ENCODE measurements around the gene TMEM184B. TPM values are rescaled to one million over a fixed set of nuclear protein-coding genes. Genes with fewer than 3 reads are reported as not detected.

The TMEM184B gene
- polyA plus RNA-seq, 1 donor (not counting 4 experiments of a cell fraction or from before 2014, with no cell fraction given) = 18.8 TPM

DNA sequence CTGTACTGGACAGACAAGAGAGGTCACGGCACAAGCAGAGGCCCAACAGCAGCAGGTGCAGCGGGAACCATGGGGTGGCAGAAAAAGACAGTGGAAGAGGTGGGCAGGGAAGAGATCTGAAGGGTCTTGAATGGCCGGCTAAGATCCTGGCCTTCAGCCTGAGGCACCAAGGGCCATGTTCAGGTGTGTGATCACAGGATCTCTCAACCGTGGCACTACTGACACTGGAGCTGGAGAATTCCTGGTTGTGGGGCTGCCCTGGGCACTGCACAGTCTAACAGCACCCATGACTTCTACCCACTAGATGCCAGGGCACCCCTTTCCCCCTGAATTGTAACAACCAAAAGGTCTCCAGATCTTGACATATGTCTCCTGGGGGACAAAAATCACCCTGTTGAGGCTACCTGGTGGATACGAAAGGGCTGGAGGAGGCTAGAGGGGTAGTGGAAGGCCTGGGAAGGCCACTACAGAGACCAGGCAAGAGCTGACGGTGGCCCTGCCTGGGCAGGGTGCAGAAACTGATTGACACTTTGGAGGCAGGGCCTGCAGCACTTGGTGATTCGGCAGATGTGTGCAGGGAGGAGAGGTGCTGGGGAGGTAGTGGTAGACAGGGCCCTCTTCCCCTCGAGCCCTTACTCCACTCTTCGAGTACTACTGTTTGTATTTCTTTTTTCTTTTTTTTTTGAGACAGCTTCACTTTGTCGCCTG is 36.1 kb upstream of the TMEM184B start:
- no peaks in the 10 kb centered on the region for H3K9me3 ChIP-seq (ENCODE audit: control insufficient read depth, low read depth, low read length)
- peaks cover 59% of the 10 kb centered on the region for H4K20me1 ChIP-seq (ENCODE audit: control insufficient read depth, extremely low read depth, insufficient read depth, low read length)
- dilution Hi-C loops (cut with MboI; ENCODE audit: extremely low pct_ligation_motif_present, low sequenced_read_pairs) = no loop called here
- no peak overlapping the region for H3K4me3 ChIP-seq (ENCODE audit: control insufficient read depth in 2 of 3, extremely low read depth in 1 of 3, insufficient read depth in 2 of 3, low read depth in 1 of 3, low read length in 3 of 3)
- H3K27me3 ChIP-seq (ENCODE audit: control insufficient read depth, extremely low read depth, insufficient read depth, low read length) = no peaks in the 10 kb centered on the region
- no peak overlapping the region for H3K9ac ChIP-seq (ENCODE audit: control insufficient read depth, extremely low read depth, insufficient read depth, low read length)
- H3K79me2 ChIP-seq (ENCODE audit: control insufficient read depth, insufficient read depth, low read length) = peaks cover 99% of the 10 kb centered on the region
- H3K4me2 ChIP-seq (ENCODE audit: control insufficient read depth, extremely low read depth, insufficient read depth, low read depth, low read length) = no peak overlapping the region
- FAIRE-seq (no peak), DNase-seq (ENCODE audit: low read depth, low spot score) (no peak)
- TF ChIP-seq, protein P1, sequence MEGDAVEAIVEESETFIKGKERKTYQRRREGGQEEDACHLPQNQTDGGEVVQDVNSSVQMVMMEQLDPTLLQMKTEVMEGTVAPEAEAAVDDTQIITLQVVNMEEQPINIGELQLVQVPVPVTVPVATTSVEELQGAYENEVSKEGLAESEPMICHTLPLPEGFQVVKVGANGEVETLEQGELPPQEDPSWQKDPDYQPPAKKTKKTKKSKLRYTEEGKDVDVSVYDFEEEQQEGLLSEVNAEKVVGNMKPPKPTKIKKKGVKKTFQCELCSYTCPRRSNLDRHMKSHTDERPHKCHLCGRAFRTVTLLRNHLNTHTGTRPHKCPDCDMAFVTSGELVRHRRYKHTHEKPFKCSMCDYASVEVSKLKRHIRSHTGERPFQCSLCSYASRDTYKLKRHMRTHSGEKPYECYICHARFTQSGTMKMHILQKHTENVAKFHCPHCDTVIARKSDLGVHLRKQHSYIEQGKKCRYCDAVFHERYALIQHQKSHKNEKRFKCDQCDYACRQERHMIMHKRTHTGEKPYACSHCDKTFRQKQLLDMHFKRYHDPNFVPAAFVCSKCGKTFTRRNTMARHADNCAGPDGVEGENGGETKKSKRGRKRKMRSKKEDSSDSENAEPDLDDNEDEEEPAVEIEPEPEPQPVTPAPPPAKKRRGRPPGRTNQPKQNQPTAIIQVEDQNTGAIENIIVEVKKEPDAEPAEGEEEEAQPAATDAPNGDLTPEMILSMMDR (optimal IDR thresholded peaks at IDR 0.05 in 1 of 3, IDR thresholded peaks at IDR 0.05 in 1 of 3, conservative IDR thresholded peaks at IDR 0.05 in 1 of 3; ENCODE audit: extremely low read depth in 1 of 3, insufficient read depth in 2 of 3, low read length in 3 of 3) = no peak
- no peak for TF ChIP-seq EZH2 (IDR thresholded peaks at IDR 0.05; ENCODE audit: low read length)
- H2AFZ ChIP-seq (ENCODE audit: control insufficient read depth, low read length) = no peak overlapping the region
- no peak overlapping the region for H3K27ac ChIP-seq (ENCODE audit: control insufficient read depth, insufficient read depth, low read length)
- peaks cover 11% of the 10 kb centered on the region for H3K9me1 ChIP-seq (ENCODE audit: control insufficient read depth, extremely low read depth, insufficient read depth, low read length)
- H3K36me3 ChIP-seq (ENCODE audit: control insufficient read depth in 2 of 2, extremely low read depth in 1 of 2, insufficient read depth in 2 of 2, low read length in 2 of 2) = peaks cover 23 to 63% of the 10 kb centered on the region in 2 experiments
- peaks cover 74% of the 10 kb centered on the region for H3K4me1 ChIP-seq (ENCODE audit: control insufficient read depth, extremely low read depth, insufficient read depth, low read length)

DNA sequence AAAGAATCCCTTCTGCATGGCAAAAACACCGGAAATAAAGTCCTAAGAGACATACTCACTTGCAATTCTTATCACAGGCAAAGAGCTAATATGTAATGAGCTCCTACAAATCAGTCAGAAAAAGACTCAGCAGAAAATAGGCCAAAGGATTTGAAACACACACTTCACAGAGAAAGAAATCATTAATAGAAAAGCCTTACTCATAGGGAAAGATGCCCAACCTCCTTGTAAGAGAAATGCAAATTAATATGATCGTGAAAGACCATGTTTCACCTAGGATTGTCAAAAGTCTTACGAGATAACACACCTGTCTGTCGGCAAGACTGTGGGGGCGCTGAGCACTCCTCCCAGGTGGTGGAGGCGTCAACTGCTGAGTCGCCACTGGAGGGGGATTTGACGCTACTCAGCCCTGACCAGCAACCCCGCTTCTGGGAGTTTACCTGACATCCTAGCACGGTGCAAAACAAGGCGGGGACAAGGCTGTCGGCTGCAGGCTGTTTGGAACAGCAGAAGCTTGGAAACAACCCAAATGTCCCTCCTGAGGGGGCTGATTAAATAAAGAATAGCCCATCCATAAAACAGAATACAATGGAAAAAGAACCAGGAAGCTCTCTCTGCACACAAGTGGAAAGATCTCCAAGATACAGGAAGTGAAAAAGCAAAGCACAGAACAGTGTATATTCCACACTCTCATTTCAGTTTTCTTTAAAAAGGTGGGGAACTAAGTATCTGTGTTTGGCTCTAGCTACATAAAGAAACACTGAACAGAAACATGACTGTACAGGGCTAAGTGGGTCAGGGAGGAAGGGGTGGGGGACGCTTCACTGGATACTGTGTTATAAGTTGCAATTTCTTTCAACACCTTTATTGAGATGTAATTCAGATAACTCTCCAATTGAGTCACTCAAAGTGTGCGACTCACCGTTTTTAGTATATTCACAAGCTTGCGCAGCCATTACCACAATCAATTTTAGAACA is 33.0 kb upstream of the TMEM184B start:
- peaks cover 35 to 52% of the 10 kb centered on the region in 2 experiments for H3K36me3 ChIP-seq (ENCODE audit: control insufficient read depth in 2 of 2, extremely low read depth in 1 of 2, insufficient read depth in 2 of 2, low read length in 2 of 2)
- H3K9me3 ChIP-seq (ENCODE audit: control insufficient read depth, low read depth, low read length) = no peaks in the 10 kb centered on the region
- no peak overlapping the region for H2AFZ ChIP-seq (ENCODE audit: control insufficient read depth, low read length)
- FAIRE-seq (peak; percentile 77), DNase-seq (ENCODE audit: low read depth, low spot score) (no peak)
- H3K79me2 ChIP-seq (ENCODE audit: control insufficient read depth, insufficient read depth, low read length) = peaks cover 98% of the 10 kb centered on the region
- peaks cover 8% of the 10 kb centered on the region for H3K9me1 ChIP-seq (ENCODE audit: control insufficient read depth, extremely low read depth, insufficient read depth, low read length)
- dilution Hi-C loops (cut with MboI; ENCODE audit: extremely low pct_ligation_motif_present, low sequenced_read_pairs) = no loop called here
- peaks cover 52% of the 10 kb centered on the region for H4K20me1 ChIP-seq (ENCODE audit: control insufficient read depth, extremely low read depth, insufficient read depth, low read length)
- peak overlapping the region; percentile 66 for H3K9ac ChIP-seq (ENCODE audit: control insufficient read depth, extremely low read depth, insufficient read depth, low read length)
- peak overlapping the region; percentile 65 for H3K4me2 ChIP-seq (ENCODE audit: control insufficient read depth, extremely low read depth, insufficient read depth, low read depth, low read length)
- H3K27me3 ChIP-seq (ENCODE audit: control insufficient read depth, extremely low read depth, insufficient read depth, low read length) = no peaks in the 10 kb centered on the region
- H3K4me3 ChIP-seq (ENCODE audit: control insufficient read depth in 2 of 3, extremely low read depth in 1 of 3, insufficient read depth in 2 of 3, low read depth in 1 of 3, low read length in 3 of 3) = peak overlapping the region in 1 of 3 experiments; percentile 48
- peaks cover 51% of the 10 kb centered on the region for H3K4me1 ChIP-seq (ENCODE audit: control insufficient read depth, extremely low read depth, insufficient read depth, low read length)
- peak overlapping the region; percentile 88 for H3K27ac ChIP-seq (ENCODE audit: control insufficient read depth, insufficient read depth, low read length)
- TF ChIP-seq EZH2 (IDR thresholded peaks at IDR 0.05; ENCODE audit: low read length) = no peak
- TF ChIP-seq, protein P1 (optimal IDR thresholded peaks at IDR 0.05 in 1 of 3, IDR thresholded peaks at IDR 0.05 in 1 of 3, conservative IDR thresholded peaks at IDR 0.05 in 1 of 3; ENCODE audit: extremely low read depth in 1 of 3, insufficient read depth in 2 of 3, low read length in 3 of 3) = peak in 2 of 3 experiments; percentile 29 to 31

Data from keratinocyte (primary cell).